Embryonic facial prominence (tissue), 1 donor: ENCODE results near the gene CTDSP2.
"Not testable (repeated sequence)": the region's sequence is repeated elsewhere in the genome, so short reads cannot be mapped to it uniquely, and the experiment has no call there.

Experiments used
- DNase-seq: peaks from one replicate; pipeline ENCODE4 v3.0.0-alpha.2; 2016; ENCODE audit errors: extremely low spot score

CTDSP2 gene

DNA sequence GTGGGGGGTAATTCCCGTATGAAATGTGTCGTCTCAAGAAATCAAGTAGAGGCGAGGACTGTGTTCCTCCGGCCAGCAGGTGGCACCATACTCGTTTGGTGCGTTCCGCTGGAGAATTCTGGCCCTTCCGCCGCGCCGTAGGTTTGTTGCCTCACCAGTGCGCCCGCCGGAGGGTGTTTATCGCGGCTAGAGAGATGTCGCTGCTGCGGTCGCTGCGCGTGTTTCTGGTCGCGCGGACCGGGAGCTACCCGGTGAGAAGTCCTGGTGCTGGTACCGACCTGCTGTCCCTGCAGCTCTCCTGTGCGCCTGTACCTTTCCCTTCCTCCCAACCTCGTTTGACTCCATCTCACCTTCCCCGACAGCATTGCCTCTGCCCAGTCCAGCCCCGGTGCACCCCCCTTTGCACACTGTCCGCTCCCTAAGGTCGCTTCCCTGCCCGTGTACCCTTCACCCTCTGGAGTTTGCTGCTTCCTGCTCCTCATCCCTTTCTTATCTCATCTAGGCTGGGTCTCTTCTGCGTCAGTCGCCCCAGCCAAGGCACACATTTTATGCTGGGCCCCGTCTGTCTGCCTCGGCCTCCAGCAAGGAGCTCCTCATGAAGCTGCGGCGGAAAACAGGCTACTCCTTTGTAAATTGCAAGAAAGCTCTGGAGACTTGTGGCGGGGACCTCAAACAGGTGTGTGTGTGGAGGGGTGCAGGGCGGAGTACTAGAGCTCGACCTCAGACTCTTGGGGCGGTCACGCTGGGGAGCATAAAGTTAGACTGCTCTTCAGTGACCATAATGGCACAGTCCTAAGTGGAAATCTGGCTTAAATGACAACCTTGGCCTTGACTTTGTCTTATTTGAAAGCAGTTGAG is 63.7 kb downstream of the CTDSP2 start, which contains the start of gene TSFM:
Gene TSFM (plus strand): TSS at position 180 of the 858 bp plus-strand sequence. CDS start 15 bp downstream, at position 195.
- peak; percentile 88 for DNase-seq

DNA sequence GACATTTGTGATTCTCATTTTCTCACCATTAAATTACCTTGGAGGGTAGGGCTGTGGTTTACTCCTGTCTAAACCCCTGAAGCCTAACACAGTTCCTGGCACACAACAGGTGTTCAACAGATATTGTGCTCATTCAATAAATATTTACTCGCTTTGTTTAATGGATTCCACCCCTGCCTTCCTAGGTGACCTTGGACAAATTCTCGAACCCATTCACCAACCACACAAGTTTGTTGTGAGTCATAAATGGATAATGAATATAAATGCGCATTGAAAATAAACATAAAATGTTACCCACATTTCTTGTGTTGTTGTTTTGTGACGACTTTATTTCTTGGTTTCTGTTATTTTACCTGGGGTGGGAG is 64.3 kb downstream of the CTDSP2 start:
- no peak for DNase-seq

GRCh38 chr12:57781801-57782200 is 64.7 kb downstream of the CTDSP2 start:
- no peak for DNase-seq

- no peak for DNase-seq
Measured at GRCh38 chr12:57781244-57781643, 65.3 kb downstream of the CTDSP2 start.

- DNase-seq: no peak
Measured at GRCh38 chr12:57780284-57780897, 66.1 kb downstream of the CTDSP2 start.

GRCh38 chr12:57779736-57780135 is 66.8 kb downstream of the CTDSP2 start:
- no peak for DNase-seq

DNA sequence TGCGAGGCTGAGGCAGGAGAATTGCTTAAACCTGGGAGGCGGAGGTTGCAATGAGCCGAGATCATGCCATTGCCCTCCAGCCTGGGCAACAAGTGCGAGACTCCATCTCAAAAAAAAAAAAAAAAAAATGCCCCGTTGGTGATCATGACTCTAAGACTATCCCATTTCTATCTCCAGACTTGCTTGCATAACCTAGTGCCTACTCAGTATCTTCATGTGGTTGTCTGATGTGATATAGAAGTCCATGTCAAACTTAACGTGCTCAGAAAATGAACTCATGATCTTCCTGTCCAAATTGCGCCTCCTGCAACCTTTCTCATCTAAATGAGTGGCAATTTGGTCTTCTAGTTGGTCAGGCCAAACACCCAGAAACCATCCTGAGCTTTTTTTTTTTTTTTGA is 68.6 kb downstream of the CTDSP2 start:
- DNase-seq: no peak

- no peak for DNase-seq
Measured at GRCh38 chr12:57777367-57777766, 69.2 kb downstream of the CTDSP2 start.

- DNase-seq: no peak
Measured at GRCh38 chr12:57776247-57776587, 70.3 kb downstream of the CTDSP2 start.

- no peak for DNase-seq
Measured at GRCh38 chr12:57775563-57776246, 70.8 kb downstream of the CTDSP2 start.

GRCh38 chr12:57775044-57775443 is 71.5 kb downstream of the CTDSP2 start:
- DNase-seq: no peak

GRCh38 chr12:57774634-57775033 is 71.9 kb downstream of the CTDSP2 start:
- DNase-seq: not testable (repeated sequence)

DNA sequence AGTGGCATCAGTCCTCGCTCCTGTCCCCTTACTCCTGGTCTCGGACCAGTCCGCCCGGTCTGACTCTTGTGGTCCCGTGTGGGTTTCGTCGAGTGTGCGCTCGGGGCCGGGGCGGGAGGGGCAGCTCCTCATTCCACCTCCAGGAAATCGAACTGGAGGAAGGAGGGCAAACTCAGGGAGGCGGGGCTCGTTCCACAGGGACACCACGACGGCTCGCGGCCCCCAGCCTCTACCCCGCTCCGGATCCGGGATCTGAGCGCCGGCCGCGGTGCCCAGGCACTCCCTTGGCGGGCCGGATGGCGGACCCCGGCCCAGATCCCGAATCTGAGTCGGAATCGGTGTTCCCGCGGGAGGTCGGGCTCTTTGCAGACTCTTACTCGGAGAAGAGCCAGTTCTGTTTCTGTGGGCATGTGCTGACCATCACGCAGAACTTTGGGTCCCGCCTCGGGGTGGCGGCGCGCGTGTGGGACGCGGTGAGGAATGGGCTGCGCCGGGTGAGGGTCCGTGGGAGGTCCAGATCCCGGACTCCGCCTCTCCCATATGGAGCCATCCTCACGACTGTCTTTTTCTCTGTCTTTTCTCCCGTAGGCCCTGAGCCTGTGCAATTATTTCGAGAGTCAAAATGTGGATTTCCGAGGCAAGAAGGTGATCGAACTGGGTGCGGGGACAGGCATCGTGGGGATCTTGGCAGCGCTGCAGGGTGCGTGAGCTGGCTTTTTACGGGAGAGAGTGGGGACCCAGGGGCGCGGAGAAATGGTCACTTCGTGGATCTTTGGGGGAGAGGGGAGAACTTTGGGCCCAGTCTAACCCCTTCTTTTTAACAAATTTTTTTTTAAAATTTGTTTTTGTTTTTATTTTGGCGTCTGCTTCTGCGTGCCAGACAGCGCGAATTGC is 73.9 kb downstream of the CTDSP2 start, which contains the start of gene EEF1AKMT3:
Gene EEF1AKMT3 (plus strand): TSS at position 186 of the 894 bp plus-strand sequence. CDS start 111 bp downstream, at position 297.
- no peak for DNase-seq

- DNase-seq: peak; percentile 89
Measured at GRCh38 chr12:57771873-57772428, 74.6 kb downstream of the CTDSP2 start, which contains the start of gene METTL1. Gene METTL1 (minus strand): TSS chr12:57772105. CDS start chr12:57772083, 22 bp downstream.

GRCh38 chr12:57771236-57771872 is 75.2 kb downstream of the CTDSP2 start:
- peak; percentile 93 for DNase-seq

DNA sequence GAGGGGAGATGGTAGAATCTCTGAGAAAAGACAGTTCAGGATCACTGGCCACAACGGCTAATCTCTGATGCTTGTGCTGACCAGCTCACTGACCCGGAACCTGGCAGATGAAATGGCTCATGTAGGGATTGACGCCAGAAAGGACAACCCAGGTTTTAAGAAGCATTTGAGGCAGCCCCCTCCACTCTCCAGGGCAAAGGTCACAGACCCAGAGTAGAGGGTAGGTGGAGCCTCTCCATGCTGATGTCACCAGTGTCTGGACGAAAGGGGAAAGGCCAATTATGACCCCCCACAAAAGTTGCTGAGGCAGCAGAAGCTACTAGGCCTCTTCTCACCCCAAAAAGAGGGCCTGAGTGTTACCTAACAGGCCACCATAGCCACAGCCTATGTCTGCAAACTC is 75.8 kb downstream of the CTDSP2 start:
- DNase-seq: no peak
